SK-N-SH (cell line): Measurements from ENCODE around the gene SETD9. TPM values are rescaled to one million over a fixed set of nuclear protein-coding genes. Genes with fewer than 3 reads are reported as not detected.

Source experiments
- CTCF ChIA-PET: fragments of 300-600, 350-600 bp; formaldehyde crosslinking; extraction: SDS; loops from one replicate; lab custom pipeline; 2021; lab: Yijun Ruan, JAX
- POLR2A ChIA-PET: fragments of 350-600 bp; sonication (Branson Sonifier 250); formaldehyde crosslinking; extraction: SDS; loops from one replicate; lab custom pipeline; 2020; ENCODE audit warnings: antibody characterized with exemption, inconsistent platforms; lab: Yijun Ruan, JAX
- DNase-seq: peaks from one replicate; pipeline ENCODE4 v3.0.0; 2012
- H2AFZ ChIP-seq: fragments of 200-600 bp; sonication (generic); 2 replicates; pipeline ENCODE4 v1.8.1; 2016; ENCODE audit warnings: antibody characterized with exemption, mild to moderate bottlenecking, low read depth
- H3F3A ChIP-seq: fragments of 200-600 bp; sonication (generic); replicated peaks from 2 replicates; pipeline ENCODE3; 2016; ENCODE audit warnings: antibody characterized with exemption, mild to moderate bottlenecking; ENCODE audit not compliant: insufficient read depth
- H3K27ac ChIP-seq, 2 experiments: fragments of 200-500 bp in 1 of 2; fragments of 200-600 bp in 1 of 2; sonication (Bioruptor generic) in 1 of 2; sonication (generic), shearing (Covaris generic) in 1 of 2; 2 replicates each; pipeline versions ENCODE4 v1.5.1 to v1.6.1; 2014 to 2016; ENCODE audit warnings: low read depth in 2 of 2, inconsistent platforms in 1 of 2, low read length in 1 of 2, mild to moderate bottlenecking in 1 of 2, mixed read lengths in 1 of 2
- H3K27me3 ChIP-seq: fragments of 200-600 bp; sonication (generic), shearing (Covaris generic); 2 replicates; pipeline ENCODE4 v1.6.1; 2016; ENCODE audit warnings: mixed run types; ENCODE audit not compliant: insufficient read depth
- H3K36me3 ChIP-seq, 2 experiments: fragments of 200-500 bp in 1 of 2; fragments of 200-600 bp in 1 of 2; sonication (Bioruptor generic) in 1 of 2; sonication (generic) in 1 of 2; replicated peaks in 1 of 2; 2 replicates each; pipeline versions ENCODE3 to v1.5.1; 2014 to 2016; ENCODE audit warnings: low read length in 1 of 2, mild to moderate bottlenecking in 1 of 2; ENCODE audit not compliant: insufficient read depth in 2 of 2, control insufficient read depth in 1 of 2
- H3K4me1 ChIP-seq, 2 experiments: fragments of 200-500 bp in 1 of 2; fragments of 200-600 bp in 1 of 2; sonication (Bioruptor generic) in 1 of 2; sonication (generic), shearing (Covaris generic) in 1 of 2; 2 replicates each; pipeline versions ENCODE4 v1.5.1 to v1.6.1; 2014 to 2016; ENCODE audit warnings: low read depth in 1 of 2, low read length in 1 of 2, mixed run types in 1 of 2; ENCODE audit not compliant: insufficient read depth in 2 of 2, control insufficient read depth in 1 of 2
- H3K4me2 ChIP-seq: fragments of 200-600 bp; sonication (generic), shearing (Covaris generic); 2 replicates; pipeline ENCODE4 v1.6.1; 2017; ENCODE audit warnings: mixed run types
- H3K4me3 ChIP-seq, 2 experiments: fragments of 200-500 bp in 1 of 2; fragments of 200-600 bp in 1 of 2; sonication (Bioruptor generic) in 1 of 2; sonication (generic), shearing (Covaris generic) in 1 of 2; 2 replicates each; pipeline versions ENCODE4 v1.5.1 to v1.8.1; 2014 to 2016; ENCODE audit warnings: low read depth in 2 of 2, inconsistent platforms in 1 of 2, low read length in 1 of 2, mild to moderate bottlenecking in 1 of 2, mixed read lengths in 1 of 2, moderate library complexity in 1 of 2
- H3K79me2 ChIP-seq: fragments of 200-600 bp; sonication (generic); 2 replicates; pipeline ENCODE4 v1.8.1; 2017; ENCODE audit warnings: mild to moderate bottlenecking; ENCODE audit not compliant: insufficient read depth
- H3K9ac ChIP-seq: fragments of 200-600 bp; sonication (generic); 2 replicates; pipeline ENCODE4 v1.6.1; 2017; ENCODE audit warnings: mixed run types
- H3K9me2 ChIP-seq: fragments of 200-600 bp; sonication (generic); 2 replicates; pipeline ENCODE4 v1.6.1; 2017; ENCODE audit warnings: mixed run types
- H3K9me3 ChIP-seq: fragments of 200-600 bp; sonication (generic); 2 replicates; pipeline ENCODE4 v1.6.1; 2017; ENCODE audit warnings: mixed run types, mild to moderate bottlenecking, moderate library complexity
- H4K20me1 ChIP-seq: fragments of 200-600 bp; sonication (generic); 2 replicates; pipeline ENCODE4 v1.6.1; 2017; ENCODE audit warnings: mild to moderate bottlenecking, mixed run types; ENCODE audit not compliant: insufficient read depth
- FOXM1 ChIP-seq: IDR thresholded peaks from 2 replicates; pipeline ENCODE4 v1.4.0; 2012; ENCODE audit warnings: low read depth, mild to moderate bottlenecking
- GABPA ChIP-seq: IDR thresholded peaks from 2 replicates; pipeline ENCODE4 v1.4.0; 2012; ENCODE audit warnings: low read depth, mild to moderate bottlenecking
- GATA2 ChIP-seq: sonication (generic); formaldehyde crosslinking; IDR thresholded peaks from 2 replicates; pipeline ENCODE4 v1.5.0; 2020; ENCODE audit warnings: mild to moderate bottlenecking, missing genetic modification reagents
- MXI1 ChIP-seq: IDR thresholded peaks from 2 replicates; pipeline ENCODE4 v1.6.1; 2012; ENCODE audit warnings: mild to moderate bottlenecking, low read depth, low read length, improper control_type of control experiment
- NFIC ChIP-seq: IDR thresholded peaks from 2 replicates; pipeline ENCODE4 v1.4.0; 2012; ENCODE audit warnings: borderline replicate concordance
- NRF1 ChIP-seq: IDR thresholded peaks from 2 replicates; pipeline ENCODE4 v1.6.1; 2012; ENCODE audit warnings: low read depth, mild to moderate bottlenecking, low read length
- POLR2AphosphoS5 ChIP-seq: IDR thresholded peaks from 2 replicates; pipeline ENCODE4 v1.6.1; 2012; ENCODE audit warnings: low read depth, low read length
- RFX5 ChIP-seq: IDR thresholded peaks from 2 replicates; pipeline ENCODE4 v1.6.1; 2012; ENCODE audit warnings: mild to moderate bottlenecking, improper control_type of control experiment, low read length
- RXRA ChIP-seq: IDR thresholded peaks from 2 replicates; pipeline ENCODE4 v1.4.0; 2012; ENCODE audit warnings: low read depth, mild to moderate bottlenecking, borderline replicate concordance
- SIN3A ChIP-seq: IDR thresholded peaks from 2 replicates; pipeline ENCODE4 v1.6.1; 2012; ENCODE audit warnings: low read depth, mild to moderate bottlenecking, low read length, moderate library complexity, borderline replicate concordance
- SMC3 ChIP-seq: IDR thresholded peaks from 2 replicates; pipeline ENCODE4 v1.6.1; 2012; ENCODE audit warnings: low read depth, low read length, improper control_type of control experiment
- TAF1 ChIP-seq: IDR thresholded peaks from 2 replicates; pipeline ENCODE4 v1.6.1; 2012; ENCODE audit warnings: low read depth, mild to moderate bottlenecking, low read length, moderate library complexity, borderline replicate concordance
- YY1 ChIP-seq: IDR thresholded peaks from 2 replicates; pipeline ENCODE4 v1.4.0; 2012; ENCODE audit warnings: low read depth, mild to moderate bottlenecking
- WGBS: methylation state at CpG from one replicate; pipeline ENCODE4 v1.1.6; 2017; ENCODE audit warnings: low lambda C conversion rate; 5-methylcytosine and 5-hydroxymethylcytosine counted together
- polyA plus RNA-seq, 3 experiments: library from polyadenylated mRNA; depleted of rRNA; stranded (reverse); fragments of >200 nt; gene quantifications; 2 replicates each; pipeline ENCODE4 v1.2.3, GENCODE V29; 2012
- TF ChIP-seq, protein P1 (sequence below): IDR thresholded peaks from 2 replicates; pipeline ENCODE4 v1.4.0; 2012; ENCODE audit warnings: low read depth, borderline replicate concordance
- TF ChIP-seq, protein P2 (sequence below): fragments of 150-350 bp; IDR thresholded peaks from 2 replicates; pipeline ENCODE4 v1.6.1; 2016; ENCODE audit warnings: mild to moderate bottlenecking, low read depth, low read length
- TF ChIP-seq, protein P3 (sequence below): IDR thresholded peaks from 2 replicates; pipeline ENCODE4 v1.4.0; 2012; ENCODE audit warnings: low read depth
- TF ChIP-seq, protein P4 (sequence below): fragments of 150-350 bp; IDR thresholded peaks from 2 replicates; pipeline ENCODE4 v1.6.1; 2017; ENCODE audit warnings: antibody characterized with exemption, low read length, low read depth, borderline replicate concordance
- TF ChIP-seq, protein P5 (sequence below): IDR thresholded peaks from 2 replicates; pipeline ENCODE4 v1.4.0; 2012; ENCODE audit warnings: low read depth, borderline replicate concordance

Gene SETD9
- polyA plus RNA-seq, 1 of the 3 experiments (the other 2 are of a cell fraction), result 12.2 TPM

DNA sequence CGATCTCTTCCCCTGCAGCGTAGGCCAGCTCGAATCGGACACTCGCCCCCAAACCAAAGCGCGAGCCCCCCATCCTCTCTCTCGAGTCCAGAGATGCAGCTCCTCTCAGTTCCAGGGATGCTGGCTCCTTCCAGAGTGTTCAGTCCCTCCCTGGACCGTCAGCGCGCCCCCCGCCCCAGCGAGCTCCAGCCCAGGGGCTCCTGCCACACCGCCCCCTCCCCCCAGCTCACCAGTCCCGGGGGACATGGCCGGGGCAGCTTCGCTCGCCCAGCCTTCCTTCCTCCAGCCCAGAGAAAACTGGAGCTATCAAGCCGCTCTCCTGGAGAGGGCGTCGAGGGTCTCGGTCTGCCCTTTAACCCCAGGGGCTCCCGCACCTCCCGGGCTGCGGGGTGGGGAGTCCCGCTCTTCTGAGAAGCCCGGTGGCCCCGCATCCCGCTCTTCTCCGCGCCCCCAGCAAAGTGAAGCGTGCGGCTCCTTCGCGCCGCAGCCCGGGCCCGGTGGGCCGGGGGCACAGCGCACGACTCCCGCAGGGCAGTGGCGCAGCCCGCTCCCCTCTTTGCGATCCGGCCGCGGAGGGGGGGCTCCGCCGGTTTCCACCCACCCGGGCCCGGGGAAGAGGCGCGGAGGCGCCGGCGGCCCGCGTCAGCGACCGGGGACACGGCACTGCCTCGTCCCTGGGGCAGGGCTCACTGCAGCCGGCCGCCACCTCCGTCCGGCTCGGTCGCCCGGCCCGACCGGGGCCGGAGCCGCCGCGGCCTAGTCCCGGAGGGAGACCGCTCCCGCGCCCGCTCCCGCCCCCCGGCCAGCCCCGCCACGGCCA lies 41.9 kb downstream of the SETD9 start:
- 0% methylated on average over 14 of the region's 85 CpGs for WGBS
- H3F3A ChIP-seq, result peaks cover 4% of the 10 kb centered on the region
- H3K36me3 ChIP-seq, result peaks cover 17 to 28% of the 10 kb centered on the region in 2 experiments
- H3K9me2 ChIP-seq, result no peaks in the 10 kb centered on the region
- H3K4me3 ChIP-seq, result peak overlapping the region; percentile 89 to 94
- ChIA-PET POLR2A (interaction anchor here (0.6 to 1.4 kb wide), 7 partner anchors 9 to 681 kb away, joined by 3 to 14 read pairs (median 4); partner anchors contain the start of gene SETD9), CTCF (interaction anchor here (0.8 to 1.5 kb wide), 6 partner anchors 9 to 681 kb away, joined by 3 to 4 read pairs (median 4); no protein-coding TSS in a partner anchor)
- no peaks in the 10 kb centered on the region for H3K9me3 ChIP-seq
- peaks cover 8 to 11% of the 10 kb centered on the region in 2 experiments; a peak in 3 of 4 replicates for H3K4me1 ChIP-seq
- peaks cover 18% of the 10 kb centered on the region for H4K20me1 ChIP-seq
- peak overlapping the region; percentile 95 for H3K4me2 ChIP-seq
- H2AFZ ChIP-seq, result peak overlapping the region; percentile 39; the same call in 1 of the 2 replicates
- H3K27me3 ChIP-seq, result no peaks in the 10 kb centered on the region
- peak overlapping the region; percentile 60 to 86; a peak in 3 of 4 replicates for H3K27ac ChIP-seq
- TF ChIP-seq, protein P1, sequence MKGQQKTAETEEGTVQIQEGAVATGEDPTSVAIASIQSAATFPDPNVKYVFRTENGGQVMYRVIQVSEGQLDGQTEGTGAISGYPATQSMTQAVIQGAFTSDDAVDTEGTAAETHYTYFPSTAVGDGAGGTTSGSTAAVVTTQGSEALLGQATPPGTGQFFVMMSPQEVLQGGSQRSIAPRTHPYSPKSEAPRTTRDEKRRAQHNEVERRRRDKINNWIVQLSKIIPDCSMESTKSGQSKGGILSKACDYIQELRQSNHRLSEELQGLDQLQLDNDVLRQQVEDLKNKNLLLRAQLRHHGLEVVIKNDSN, result no peak
- TF ChIP-seq RXRA (no peak), MXI1 (no peak), NRF1 (no peak), FOXM1 (no peak), GABPA (no peak), RFX5 (no peak), NFIC (no peak), POLR2AphosphoS5 (no peak)
- TF ChIP-seq, protein P2, sequence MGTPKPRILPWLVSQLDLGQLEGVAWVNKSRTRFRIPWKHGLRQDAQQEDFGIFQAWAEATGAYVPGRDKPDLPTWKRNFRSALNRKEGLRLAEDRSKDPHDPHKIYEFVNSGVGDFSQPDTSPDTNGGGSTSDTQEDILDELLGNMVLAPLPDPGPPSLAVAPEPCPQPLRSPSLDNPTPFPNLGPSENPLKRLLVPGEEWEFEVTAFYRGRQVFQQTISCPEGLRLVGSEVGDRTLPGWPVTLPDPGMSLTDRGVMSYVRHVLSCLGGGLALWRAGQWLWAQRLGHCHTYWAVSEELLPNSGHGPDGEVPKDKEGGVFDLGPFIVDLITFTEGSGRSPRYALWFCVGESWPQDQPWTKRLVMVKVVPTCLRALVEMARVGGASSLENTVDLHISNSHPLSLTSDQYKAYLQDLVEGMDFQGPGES, result no peak
- TF ChIP-seq, protein P3, sequence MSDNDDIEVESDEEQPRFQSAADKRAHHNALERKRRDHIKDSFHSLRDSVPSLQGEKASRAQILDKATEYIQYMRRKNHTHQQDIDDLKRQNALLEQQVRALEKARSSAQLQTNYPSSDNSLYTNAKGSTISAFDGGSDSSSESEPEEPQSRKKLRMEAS, result no peak
- H3K9ac ChIP-seq, result peak overlapping the region; percentile 84
- peaks cover 48% of the 10 kb centered on the region for H3K79me2 ChIP-seq
- DNase-seq, result peak; percentile 82

DNA sequence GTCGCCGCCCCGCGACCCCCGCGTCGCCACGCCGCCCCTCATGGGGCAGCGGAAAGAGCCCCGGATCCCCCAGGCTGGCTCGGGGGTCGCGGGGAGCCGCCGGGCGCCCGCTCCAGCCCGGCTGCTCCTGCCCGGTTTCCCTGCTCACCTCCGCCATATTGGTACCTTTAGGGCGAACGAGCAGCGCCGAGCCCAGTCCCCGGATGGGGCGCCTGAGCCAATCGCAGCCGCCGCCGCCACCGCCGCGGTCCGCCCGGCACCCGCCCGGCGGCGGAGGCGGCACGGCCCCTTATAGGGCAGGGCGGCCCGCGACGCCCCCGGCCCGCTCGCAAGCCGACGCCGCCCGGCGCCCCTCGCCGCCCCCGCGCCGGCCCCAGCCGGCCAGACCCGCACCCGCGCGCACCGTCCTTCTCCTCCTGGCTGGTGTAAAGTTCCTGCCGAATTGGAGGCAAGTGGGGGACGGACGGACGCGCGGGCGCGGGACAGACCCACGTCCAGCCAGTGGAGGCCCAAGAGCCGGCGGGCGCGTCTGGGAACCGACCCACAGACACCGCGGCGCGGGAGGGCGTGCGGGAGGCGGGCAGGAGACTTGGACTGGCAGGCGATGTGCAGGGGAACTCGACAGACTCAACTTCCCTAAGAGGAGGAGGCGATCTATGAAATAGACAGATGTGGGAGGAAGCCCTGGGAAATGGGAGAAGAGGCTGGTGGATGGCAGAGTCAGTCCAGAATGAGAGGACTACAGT lies 42.7 kb downstream of the SETD9 start, which contains the start of gene MIER3:
MIER3 (minus strand) TSS at position 178 of the 746 bp plus-strand sequence; CDS start at position 157, 21 bp downstream.
- Histone ChIP-seq H3K9ac (peak within 1 kb of the TSS; percentile 84), H3K4me3 (peak within 1 kb of the TSS; percentile 89 to 94), H3K79me2 (peaks cover 44% of the 10 kb centered on the region), H3K36me3 (peaks cover 10 to 21% of the 10 kb centered on the region in 2 experiments), H3K4me2 (peak within 1 kb of the TSS; percentile 95), H3K27ac (peak within 1 kb of the TSS; percentile 60 to 86; a peak in 3 of 4 replicates), H3K9me3 (no peaks in the 10 kb centered on the region), H2AFZ (peak within 1 kb of the TSS; percentile 94), H3K9me2 (no peaks in the 10 kb centered on the region), H3K27me3 (no peaks in the 10 kb centered on the region), H4K20me1 (peaks cover 18% of the 10 kb centered on the region)
- POLR2A ChIA-PET, result no interaction called here
- WGBS, result 1% methylated on average over 7 of the region's 89 CpGs
- TF ChIP-seq, protein P4, sequence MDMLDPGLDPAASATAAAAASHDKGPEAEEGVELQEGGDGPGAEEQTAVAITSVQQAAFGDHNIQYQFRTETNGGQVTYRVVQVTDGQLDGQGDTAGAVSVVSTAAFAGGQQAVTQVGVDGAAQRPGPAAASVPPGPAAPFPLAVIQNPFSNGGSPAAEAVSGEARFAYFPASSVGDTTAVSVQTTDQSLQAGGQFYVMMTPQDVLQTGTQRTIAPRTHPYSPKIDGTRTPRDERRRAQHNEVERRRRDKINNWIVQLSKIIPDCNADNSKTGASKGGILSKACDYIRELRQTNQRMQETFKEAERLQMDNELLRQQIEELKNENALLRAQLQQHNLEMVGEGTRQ, result no peak
- no peak for TF ChIP-seq SMC3
- TF ChIP-seq MXI1, result 0 out of 2 replicates have a peak, but pooled peaks have one; percentile 51
- TF ChIP-seq, protein P3, result peak; percentile 23; the same call in 1 of the 2 replicates
- 0 out of 2 replicates have a peak, but pooled peaks have one; percentile 13 for TF ChIP-seq GATA2
- TF ChIP-seq POLR2AphosphoS5, result peak; percentile 74
- TF ChIP-seq SIN3A, result no peak
- peak; percentile 85 for TF ChIP-seq YY1
- peak; percentile 78 for TF ChIP-seq TAF1
- TF ChIP-seq, protein P5, sequence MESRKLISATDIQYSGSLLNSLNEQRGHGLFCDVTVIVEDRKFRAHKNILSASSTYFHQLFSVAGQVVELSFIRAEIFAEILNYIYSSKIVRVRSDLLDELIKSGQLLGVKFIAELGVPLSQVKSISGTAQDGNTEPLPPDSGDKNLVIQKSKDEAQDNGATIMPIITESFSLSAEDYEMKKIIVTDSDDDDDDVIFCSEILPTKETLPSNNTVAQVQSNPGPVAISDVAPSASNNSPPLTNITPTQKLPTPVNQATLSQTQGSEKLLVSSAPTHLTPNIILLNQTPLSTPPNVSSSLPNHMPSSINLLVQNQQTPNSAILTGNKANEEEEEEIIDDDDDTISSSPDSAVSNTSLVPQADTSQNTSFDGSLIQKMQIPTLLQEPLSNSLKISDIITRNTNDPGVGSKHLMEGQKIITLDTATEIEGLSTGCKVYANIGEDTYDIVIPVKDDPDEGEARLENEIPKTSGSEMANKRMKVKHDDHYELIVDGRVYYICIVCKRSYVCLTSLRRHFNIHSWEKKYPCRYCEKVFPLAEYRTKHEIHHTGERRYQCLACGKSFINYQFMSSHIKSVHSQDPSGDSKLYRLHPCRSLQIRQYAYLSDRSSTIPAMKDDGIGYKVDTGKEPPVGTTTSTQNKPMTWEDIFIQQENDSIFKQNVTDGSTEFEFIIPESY, result no peak
- TF ChIP-seq GABPA, result no peak
- TF ChIP-seq, all 33 proteins: peak for 6
- H3F3A ChIP-seq, result peaks cover 4% of the 10 kb centered on the region
- peak; percentile 97 for DNase-seq
- CTCF ChIA-PET, result no interaction called here
- H3K4me1 ChIP-seq, result peaks cover 8 to 11% of the 10 kb centered on the region in 2 experiments; a peak in 3 of 4 replicates
